KBM-7 (cell line): Measurements from ENCODE around the gene CARD8.
"Not testable (repeated sequence)": the region's sequence is repeated elsewhere in the genome, so short reads cannot be mapped to it uniquely, and the experiment has no call there.

Source experiments
- DNase-seq: peaks from one replicate; pipeline ENCODE4 v3.0.0-alpha.2; 2015
- in situ Hi-C: fragments of 300-500 bp; cut with MboI; formaldehyde crosslinking; loops from 2 replicates; pipeline ENCODE4 v1.14.3; 2020; ENCODE audit warnings: low sequenced_read_pairs, low pct_unique_long_range_greater_than_20kb, mixed read lengths

Gene CARD8

GRCh38 chr19:48255376-48256303 is at the start of gene CARD8:
Gene CARD8 (minus strand): TSS chr19:48255912. CDS start chr19:48241020, 14,892 bp downstream.
- in situ Hi-C loops: no loop called here

GRCh38 chr19:48303866-48304265 is 48.2 kb upstream of the CARD8 start:
- DNase-seq: no peak
- in situ Hi-C loops: no loop called here

More at GRCh38 chr19:48255376-48256303, at the start of gene CARD8:
- DNase-seq: peak; percentile 95

- in situ Hi-C loops: no loop called here
- no peak for DNase-seq
Measured at GRCh38 chr19:48303367-48303766, 47.7 kb upstream of the CARD8 start.

GRCh38 chr19:48302600-48302959 is 46.9 kb upstream of the CARD8 start:
- in situ Hi-C loops: no loop called here
- no peak for DNase-seq

GRCh38 chr19:48301886-48302599 is 46.3 kb upstream of the CARD8 start:
- no peak for DNase-seq
- in situ Hi-C loops: no loop called here

GRCh38 chr19:48297975-48298374 is 42.3 kb upstream of the CARD8 start:
- in situ Hi-C loops: no loop called here
- DNase-seq: no peak

GRCh38 chr19:48296963-48297734 is 41.4 kb upstream of the CARD8 start:
- no peak for DNase-seq
- in situ Hi-C loops: no loop called here

- in situ Hi-C loops: no loop called here
Measured at GRCh38 chr19:48295458-48295857, 39.7 kb upstream of the CARD8 start.

GRCh38 chr19:48292798-48293197 is 37.1 kb upstream of the CARD8 start:
- in situ Hi-C loops: no loop called here

More at GRCh38 chr19:48295458-48295857, 39.7 kb upstream of the CARD8 start:
- DNase-seq: no peak

GRCh38 chr19:48291489-48291815 is 35.7 kb upstream of the CARD8 start:
- DNase-seq, in situ Hi-C loops: not testable (repeated sequence)

More at GRCh38 chr19:48292798-48293197, 37.1 kb upstream of the CARD8 start:
- DNase-seq: no peak

GRCh38 chr19:48290771-48291488 is 35.2 kb upstream of the CARD8 start:
- in situ Hi-C loops: no loop called here
- peak; percentile 79 for DNase-seq

- no peak for DNase-seq
- in situ Hi-C loops: no loop called here
Measured at GRCh38 chr19:48290401-48290770, 34.7 kb upstream of the CARD8 start.

GRCh38 chr19:48287748-48288147 is 32.0 kb upstream of the CARD8 start:
- no peak for DNase-seq
- in situ Hi-C loops: no loop called here

- in situ Hi-C loops: no loop called here
- no peak for DNase-seq
Measured at GRCh38 chr19:48284896-48285295, 29.2 kb upstream of the CARD8 start.

GRCh38 chr19:48283908-48284307 is 28.2 kb upstream of the CARD8 start:
- DNase-seq: no peak
- in situ Hi-C loops: no loop called here

- in situ Hi-C loops: no loop called here
- DNase-seq: no peak
Measured at GRCh38 chr19:48279747-48280146, 24.0 kb upstream of the CARD8 start.

- in situ Hi-C loops: no loop called here
- no peak for DNase-seq
Measured at GRCh38 chr19:48274938-48275337, 19.2 kb upstream of the CARD8 start.

- in situ Hi-C loops: no loop called here
- no peak for DNase-seq
Measured at GRCh38 chr19:48274173-48274572, 18.5 kb upstream of the CARD8 start.

- in situ Hi-C loops: no loop called here
Measured at GRCh38 chr19:48271531-48272151, 15.9 kb upstream of the CARD8 start.

More at GRCh38 chr19:48271531-48272151, 15.9 kb upstream of the CARD8 start:
- DNase-seq: peak; percentile 85
